Mesendoderm (in vitro differentiated cells): ENCODE measurements around the gene DMPK.

ENCODE experiments used
- DNase-seq: peaks from one replicate; pipeline ENCODE4 v3.0.0; 2013
- H2AK5ac ChIP-seq: 2 replicates; pipeline ENCODE4 v1.6.1; 2013; ENCODE audit warnings: low read length, inconsistent platforms
- H2BK120ac ChIP-seq: 2 replicates; pipeline ENCODE4 v1.6.1; 2013; ENCODE audit warnings: low read depth, mild to moderate bottlenecking, low read length, moderate library complexity, mixed read lengths
- H2BK15ac ChIP-seq: replicated peaks from 2 replicates; pipeline ENCODE4 v1.6.1; 2013; ENCODE audit warnings: low read depth, mild to moderate bottlenecking, moderate library complexity
- H2BK5ac ChIP-seq: 2 replicates; pipeline ENCODE4 v1.6.1; 2013; ENCODE audit warnings: low read length, inconsistent platforms
- H3K18ac ChIP-seq: 2 replicates; pipeline ENCODE4 v1.6.1; 2013; ENCODE audit warnings: mild to moderate bottlenecking, low read length, mixed read lengths
- H3K23ac ChIP-seq: one replicate; pipeline ENCODE4 v1.6.1; 2013; ENCODE audit warnings: low read length
- H3K27ac ChIP-seq: 2 replicates; pipeline ENCODE4 v1.5.1; 2013; ENCODE audit warnings: low read depth, mild to moderate bottlenecking, inconsistent platforms, low read length, moderate library complexity
- H3K27me3 ChIP-seq: 2 replicates; pipeline ENCODE4 v1.6.1; 2013; ENCODE audit warnings: low read length, control low read depth, mild to moderate bottlenecking, inconsistent platforms; ENCODE audit not compliant: insufficient read depth, poor library complexity
- H3K36me3 ChIP-seq: 2 replicates; pipeline ENCODE4 v1.6.1; 2013; ENCODE audit warnings: low read length, inconsistent platforms; ENCODE audit not compliant: control insufficient read depth, insufficient read depth
- H3K4ac ChIP-seq: one replicate; pipeline ENCODE4 v1.6.1; 2013; ENCODE audit warnings: low read depth, mild to moderate bottlenecking, low read length, moderate library complexity
- H3K4me1 ChIP-seq: 2 replicates; pipeline ENCODE4 v1.6.1; 2013; ENCODE audit warnings: low read depth, low read length, inconsistent platforms; ENCODE audit not compliant: control insufficient read depth
- H3K4me2 ChIP-seq: 2 replicates; pipeline ENCODE4 v1.6.1; 2013; ENCODE audit warnings: low read length
- H3K4me3 ChIP-seq: 2 replicates; pipeline ENCODE4 v1.5.1; 2013; ENCODE audit warnings: mild to moderate bottlenecking, low read length
- H3K56ac ChIP-seq: one replicate; pipeline ENCODE4 v1.6.1; 2013; ENCODE audit warnings: low read length
- H3K79me1 ChIP-seq: 2 replicates; pipeline ENCODE4 v1.6.1; 2013; ENCODE audit warnings: low read length, inconsistent platforms
- H3K79me2 ChIP-seq: 2 replicates; pipeline ENCODE4 v1.6.1; 2013; ENCODE audit warnings: mild to moderate bottlenecking, low read length; ENCODE audit not compliant: control insufficient read depth, insufficient read depth
- H3K9ac ChIP-seq: 2 replicates; pipeline ENCODE4 v1.6.1; 2013; ENCODE audit warnings: low read length, inconsistent platforms
- H4K5ac ChIP-seq: one replicate; pipeline ENCODE4 v1.6.1; 2013; ENCODE audit warnings: low read length
- H4K8ac ChIP-seq: one replicate; pipeline ENCODE4 v1.6.1; 2013; ENCODE audit warnings: low read depth, mild to moderate bottlenecking, control low read depth, low read length, moderate library complexity
- WGBS: extraction: QIAGEN DNeasy Blood & Tissue Kit; methylation state at CpG from one replicate; pipeline ENCODE4 v1.1.7; 2013; ENCODE audit warnings: low lambda C conversion rate, missing lambda C conversion rate; ENCODE audit not compliant: insufficient coverage; ENCODE audit errors: extremely low coverage; 5-methylcytosine and 5-hydroxymethylcytosine counted together

DMPK gene

GRCh38 chr19:45786533-45786894 lies 4.2 kb upstream of the DMPK start:
- no peak overlapping the region for H3K18ac ChIP-seq
- H3K4me2 ChIP-seq, result no peak overlapping the region
- H2BK5ac ChIP-seq, result no peak overlapping the region
- H2BK15ac ChIP-seq, result no peak overlapping the region
- no peak overlapping the region for H3K56ac ChIP-seq
- no peak overlapping the region for H2BK120ac ChIP-seq
- DNase-seq, result no peak
- H3K23ac ChIP-seq, result no peak overlapping the region
- H3K79me1 ChIP-seq, result peaks cover 9% of the 10 kb centered on the region
- H3K36me3 ChIP-seq, result peaks cover 18% of the 10 kb centered on the region
- H3K4ac ChIP-seq, result no peak overlapping the region
- no peak overlapping the region for H3K4me3 ChIP-seq
- WGBS, result no CpG with 5 or more reads among the region's 21 CpGs
- no peak overlapping the region for H3K27ac ChIP-seq
- no peaks in the 10 kb centered on the region for H3K79me2 ChIP-seq
- no peak overlapping the region for H3K9ac ChIP-seq
- no peak overlapping the region for H2AK5ac ChIP-seq
- H3K4me1 ChIP-seq, result no peaks in the 10 kb centered on the region
- H4K5ac ChIP-seq, result no peak overlapping the region
- no peaks in the 10 kb centered on the region for H3K27me3 ChIP-seq
- H4K8ac ChIP-seq, result no peak overlapping the region

- Histone ChIP-seq H3K56ac (no peak overlapping the region), H3K23ac (no peak overlapping the region), H3K18ac (no peak overlapping the region), H2BK15ac (no peak overlapping the region), H3K4ac (no peak overlapping the region), H2BK120ac (no peak overlapping the region), H3K4me3 (no peak overlapping the region), H3K9ac (no peak overlapping the region), H3K79me2 (no peaks in the 10 kb centered on the region), H3K27me3 (no peaks in the 10 kb centered on the region), H2BK5ac (no peak overlapping the region), H3K36me3 (peaks cover 18% of the 10 kb centered on the region), H3K4me1 (no peaks in the 10 kb centered on the region), H3K27ac (no peak overlapping the region), H3K4me2 (no peak overlapping the region), H2AK5ac (no peak overlapping the region), H4K5ac (no peak overlapping the region), H3K79me1 (peaks cover 3% of the 10 kb centered on the region), H4K8ac (no peak overlapping the region)
- DNase-seq, result no peak
- no CpG with 5 or more reads among the region's 57 CpGs for WGBS
Observed at GRCh38 chr19:45785781-45786532, 3.7 kb upstream of the DMPK start.

GRCh38 chr19:45785097-45785496 lies 2.8 kb upstream of the DMPK start:
- H2BK120ac ChIP-seq, result no peak overlapping the region
- H4K8ac ChIP-seq, result no peak overlapping the region
- H3K23ac ChIP-seq, result no peak overlapping the region
- no peak overlapping the region for H2BK15ac ChIP-seq
- no peak overlapping the region for H3K18ac ChIP-seq
- H3K4me2 ChIP-seq, result no peak overlapping the region
- no peak overlapping the region for H2AK5ac ChIP-seq
- peaks cover 15% of the 10 kb centered on the region for H3K36me3 ChIP-seq
- H3K27ac ChIP-seq, result no peak overlapping the region
- H3K56ac ChIP-seq, result no peak overlapping the region
- H3K4me3 ChIP-seq, result no peak overlapping the region
- no peaks in the 10 kb centered on the region for H3K4me1 ChIP-seq
- H3K4ac ChIP-seq, result no peak overlapping the region
- no peak overlapping the region for H3K9ac ChIP-seq
- no CpG with 5 or more reads among the region's 5 CpGs for WGBS
- H2BK5ac ChIP-seq, result no peak overlapping the region
- no peaks in the 10 kb centered on the region for H3K79me2 ChIP-seq
- H3K79me1 ChIP-seq, result peaks cover 1% of the 10 kb centered on the region
- no peak for DNase-seq
- H3K27me3 ChIP-seq, result no peaks in the 10 kb centered on the region
- H4K5ac ChIP-seq, result no peak overlapping the region

GRCh38 chr19:45784096-45784495 lies 1.8 kb upstream of the DMPK start:
- no peak overlapping the region for H3K4me2 ChIP-seq

GRCh38 chr19:45782820-45783785 lies 813 bp upstream of the DMPK start:
- no CpG with 5 or more reads among the region's 26 CpGs for WGBS

More at GRCh38 chr19:45784096-45784495, 1.8 kb upstream of the DMPK start:
- no peak overlapping the region for H2BK15ac ChIP-seq
- H3K56ac ChIP-seq, result no peak overlapping the region
- no CpG with 5 or more reads among the region's 4 CpGs for WGBS
- H2BK5ac ChIP-seq, result no peak overlapping the region
- H2AK5ac ChIP-seq, result no peak overlapping the region
- no peaks in the 10 kb centered on the region for H3K27me3 ChIP-seq
- H3K4me1 ChIP-seq, result peaks cover 4% of the 10 kb centered on the region
- no peak overlapping the region for H4K8ac ChIP-seq
- peaks cover 1% of the 10 kb centered on the region for H3K79me1 ChIP-seq
- no peaks in the 10 kb centered on the region for H3K79me2 ChIP-seq
- H2BK120ac ChIP-seq, result no peak overlapping the region
- H3K36me3 ChIP-seq, result peaks cover 11% of the 10 kb centered on the region
- no peak overlapping the region for H3K9ac ChIP-seq
- no peak overlapping the region for H3K4ac ChIP-seq
- H4K5ac ChIP-seq, result no peak overlapping the region
- H3K27ac ChIP-seq, result no peak overlapping the region
- H3K18ac ChIP-seq, result no peak overlapping the region
- DNase-seq, result no peak
- no peak overlapping the region for H3K4me3 ChIP-seq
- no peak overlapping the region for H3K23ac ChIP-seq

More at GRCh38 chr19:45782820-45783785, 813 bp upstream of the DMPK start:
- H3K56ac ChIP-seq, result no peak overlapping the region
- DNase-seq, result no peak
- H3K18ac ChIP-seq, result no peak overlapping the region
- no peak overlapping the region for H3K4me2 ChIP-seq
- H2AK5ac ChIP-seq, result no peak overlapping the region
- no peak overlapping the region for H3K27ac ChIP-seq
- no peak overlapping the region for H3K4me3 ChIP-seq
- no peak overlapping the region for H3K4ac ChIP-seq
- no peak overlapping the region for H4K8ac ChIP-seq
- H3K23ac ChIP-seq, result no peak overlapping the region
- H3K79me2 ChIP-seq, result no peaks in the 10 kb centered on the region
- peaks cover 6% of the 10 kb centered on the region for H3K36me3 ChIP-seq
- no peak overlapping the region for H2BK5ac ChIP-seq
- H2BK15ac ChIP-seq, result no peak overlapping the region
- peaks cover 4% of the 10 kb centered on the region for H3K4me1 ChIP-seq
- H2BK120ac ChIP-seq, result no peak overlapping the region
- H3K27me3 ChIP-seq, result no peaks in the 10 kb centered on the region
- H3K9ac ChIP-seq, result no peak overlapping the region
- H3K79me1 ChIP-seq, result no peaks in the 10 kb centered on the region
- H4K5ac ChIP-seq, result no peak overlapping the region
